Activated CD8-positive, alpha-beta memory T cell treated with anti-CD3 and anti-CD28 coated beads, Interleukin-2, amount 50 U/mL, for 24 hours (primary cell): ENCODE results near the gene LCE6A.
A peak's percentile ranks its signal among the peaks of the same experiment; 100 is the strongest.

Source experiments
- DNase-seq: peaks from one replicate; pipeline ENCODE4 v3.0.0-alpha.2; 2020; ENCODE audit errors: extremely low read depth

Gene LCE6A, protein sequence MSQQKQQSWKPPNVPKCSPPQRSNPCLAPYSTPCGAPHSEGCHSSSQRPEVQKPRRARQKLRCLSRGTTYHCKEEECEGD

GRCh38 chr1:152842556-152842955 lies at the start of gene LCE6A:
Gene LCE6A (plus strand): TSS chr1:152842856. CDS start chr1:152843521, 665 bp downstream.
- no peak for DNase-seq

GRCh38 chr1:152795686-152796085 lies 47.0 kb upstream of the LCE6A start:
- no peak for DNase-seq

DNA sequence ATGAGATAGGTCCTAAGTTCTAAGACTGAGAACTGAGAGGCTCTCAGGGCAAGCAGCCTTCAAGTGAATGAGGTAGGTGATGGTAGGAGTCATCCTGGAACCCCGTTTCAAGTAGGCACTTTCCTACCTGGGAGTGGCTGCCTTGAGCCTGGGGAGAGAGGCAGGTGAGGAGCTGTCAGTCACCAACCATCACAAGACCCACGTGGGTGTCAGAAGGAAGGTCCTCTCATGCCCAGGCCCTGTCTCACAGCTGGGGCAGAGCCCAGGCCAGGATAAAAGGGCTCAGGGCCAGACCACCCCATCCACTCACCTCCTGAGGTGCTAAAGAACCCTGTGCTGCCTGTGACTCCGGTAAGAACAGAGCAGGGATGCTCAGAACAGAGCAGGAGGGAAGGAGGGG lies 46.2 kb upstream of the LCE6A start, which contains the start of gene LCE1D:
TSS of gene LCE1D (plus strand) at position 301 of the 400 bp plus-strand sequence. CDS start 1,074 bp downstream, outside the sequence.
- no peak for DNase-seq

DNA sequence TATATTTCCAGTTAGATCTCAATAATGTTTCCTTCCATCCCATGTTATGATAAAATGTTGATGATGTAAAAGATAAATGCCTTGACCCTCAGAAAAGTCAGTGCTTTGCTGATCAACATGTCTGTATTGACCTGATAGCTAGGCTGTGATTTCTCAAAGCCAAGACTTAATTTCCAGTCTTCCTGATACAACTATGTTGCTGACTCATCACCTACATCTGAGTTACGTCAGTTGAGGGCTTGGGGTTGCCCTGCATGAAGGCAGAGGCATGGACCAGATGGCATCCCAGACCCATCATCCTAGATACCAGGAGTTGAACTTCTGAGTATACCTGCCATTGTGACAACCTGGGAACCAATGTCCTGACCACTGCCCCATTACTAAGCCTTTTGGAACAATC lies 41.3 kb upstream of the LCE6A start:
- DNase-seq, result no peak

DNA sequence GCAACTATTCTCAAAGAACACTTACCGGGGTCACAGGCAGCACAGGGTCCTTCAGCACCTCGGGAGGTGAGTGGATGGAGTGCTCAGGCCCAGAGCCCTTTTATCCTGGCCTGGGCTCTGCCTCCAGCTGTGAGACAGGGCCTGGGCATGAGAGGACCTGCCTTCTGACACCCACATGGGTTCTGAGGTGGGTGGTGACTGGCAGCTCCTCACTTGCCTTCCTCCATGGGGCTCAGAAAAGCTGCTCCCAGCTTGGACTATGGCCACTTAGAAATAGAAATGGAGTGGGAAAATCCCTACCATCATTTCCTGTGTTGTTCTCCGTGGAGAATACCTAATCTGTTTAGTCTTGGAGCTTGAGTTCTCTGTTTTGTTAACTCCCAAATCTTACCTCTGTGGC lies 36.1 kb upstream of the LCE6A start, which contains the start of gene LCE1C:
TSS of gene LCE1C (minus strand) at position 76 of the 400 bp plus-strand sequence. CDS start 1,173 bp downstream, outside the sequence.
- DNase-seq, result no peak

- no peak for DNase-seq
Observed at GRCh38 chr1:152811050-152811449, 31.6 kb upstream of the LCE6A start.

- no peak for DNase-seq
Observed at GRCh38 chr1:152811671-152812070, 31.0 kb upstream of the LCE6A start, which contains the start of gene LCE1B. Gene LCE1B (plus strand): TSS chr1:152811971. CDS start chr1:152812447, 476 bp downstream.

DNA sequence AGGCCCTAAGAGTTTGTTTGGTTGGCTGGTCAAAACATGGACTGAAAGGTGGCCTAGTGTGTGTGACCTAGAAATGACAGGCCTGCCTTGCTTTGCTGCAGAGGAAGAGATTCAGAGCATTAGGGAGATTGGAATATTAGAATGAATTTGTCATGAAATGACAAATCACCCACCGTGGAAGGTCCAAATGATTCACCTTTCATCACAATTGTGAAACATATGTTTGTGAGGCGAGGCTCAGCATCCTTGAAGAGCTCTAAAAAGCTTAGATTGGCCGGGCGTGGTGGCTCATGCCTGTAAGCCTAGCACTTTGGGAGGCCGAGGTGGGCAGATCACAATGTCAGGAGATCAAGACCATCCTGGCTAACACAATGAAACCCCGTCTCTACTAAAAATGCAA lies 25.3 kb upstream of the LCE6A start:
- DNase-seq, result no peak

- DNase-seq, result no peak
Observed at GRCh38 chr1:152823294-152823693, 19.4 kb upstream of the LCE6A start.

DNA sequence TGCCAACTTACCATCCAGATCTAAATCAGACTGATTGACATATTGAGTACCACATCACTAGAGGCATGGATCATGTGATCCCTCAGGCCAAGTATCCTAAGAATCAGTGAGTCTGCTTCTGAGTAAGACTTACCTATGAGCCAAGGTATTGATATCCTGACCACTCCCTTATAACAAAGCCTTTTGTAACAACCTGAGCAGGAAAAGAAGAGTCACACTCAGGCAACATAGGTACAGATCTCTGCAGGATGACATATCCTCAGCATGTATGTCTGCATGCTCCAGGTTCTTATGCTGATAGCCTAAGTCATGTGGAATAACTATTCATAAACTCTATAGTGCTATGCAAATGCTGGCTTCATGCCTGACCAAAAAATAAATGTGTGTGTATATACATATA lies 17.7 kb upstream of the LCE6A start:
- no peak for DNase-seq

- DNase-seq, result no peak
Observed at GRCh38 chr1:152827173-152827572, 15.5 kb upstream of the LCE6A start, which contains the start of gene LCE1A. Gene LCE1A (plus strand): TSS chr1:152827473. CDS start chr1:152827473, 0 bp downstream.

DNA sequence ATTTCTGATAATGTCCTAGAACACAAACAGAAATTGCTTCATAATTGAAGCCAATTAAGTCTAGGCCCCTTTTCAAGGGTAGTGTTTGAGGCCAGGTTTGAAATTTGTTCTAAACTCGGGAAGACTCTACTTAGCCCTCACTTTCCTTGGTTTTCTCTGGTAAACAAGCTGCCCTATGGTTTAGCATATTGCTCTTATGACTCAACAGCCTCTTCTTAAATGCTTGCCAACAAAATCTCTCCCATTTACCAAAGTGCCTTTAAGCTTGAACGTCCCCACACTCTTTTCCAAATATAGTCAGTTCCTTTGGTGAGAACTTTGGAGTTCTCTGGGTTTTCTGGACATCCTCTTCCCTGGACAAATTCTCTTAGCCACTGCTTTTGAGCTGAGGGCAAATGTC lies 5.8 kb upstream of the LCE6A start:
- DNase-seq, result no peak

GRCh38 chr1:152855661-152856060 lies 13.0 kb downstream of the LCE6A start:
- no peak for DNase-seq

DNA sequence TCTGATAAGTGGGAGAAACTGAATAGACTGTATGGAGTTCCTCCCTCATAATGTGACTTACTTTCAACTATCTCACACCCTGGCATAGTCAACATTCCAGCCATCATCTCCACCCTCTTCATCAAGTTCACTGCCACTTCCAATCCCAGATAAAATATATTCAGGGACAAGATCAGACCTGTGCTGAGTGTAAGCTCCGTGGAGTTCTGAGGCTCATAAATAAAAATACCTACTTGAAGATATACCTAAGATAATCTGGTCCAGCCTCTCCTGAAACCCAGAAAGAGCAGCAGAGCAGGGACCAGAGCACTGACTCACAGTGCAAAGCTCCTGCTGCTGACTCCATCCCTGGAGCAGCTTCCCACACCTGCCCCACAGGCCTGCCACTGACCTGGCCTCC lies 15.4 kb downstream of the LCE6A start:
- no peak for DNase-seq

- DNase-seq, result no peak
Observed at GRCh38 chr1:152859696-152860095, 17.0 kb downstream of the LCE6A start, which contains the start of gene LCE7A. Gene LCE7A (plus strand): TSS chr1:152859996. CDS start chr1:152860698, 702 bp downstream.

DNA sequence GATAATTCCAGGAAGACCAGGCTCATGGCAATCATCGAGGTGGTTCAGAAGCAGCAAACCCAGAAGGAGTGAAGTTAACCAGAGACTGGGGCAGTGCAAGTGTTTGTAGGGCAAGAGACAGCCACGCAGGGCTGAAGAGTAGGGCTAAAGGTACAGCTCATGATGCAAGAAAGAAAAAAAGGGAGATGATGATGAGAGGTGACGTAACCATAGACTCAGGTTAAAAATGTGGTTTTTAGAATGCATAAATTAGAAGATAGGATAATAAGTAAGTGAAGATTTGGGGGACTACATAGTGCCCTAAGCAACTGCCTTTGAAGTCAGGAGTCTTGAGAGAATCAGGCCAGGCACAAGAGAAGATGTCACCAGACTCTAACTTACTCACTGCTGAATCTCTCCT lies 17.5 kb downstream of the LCE6A start:
- no peak for DNase-seq

- DNase-seq, result no peak
Observed at GRCh38 chr1:152861374-152861773, 18.7 kb downstream of the LCE6A start.

DNA sequence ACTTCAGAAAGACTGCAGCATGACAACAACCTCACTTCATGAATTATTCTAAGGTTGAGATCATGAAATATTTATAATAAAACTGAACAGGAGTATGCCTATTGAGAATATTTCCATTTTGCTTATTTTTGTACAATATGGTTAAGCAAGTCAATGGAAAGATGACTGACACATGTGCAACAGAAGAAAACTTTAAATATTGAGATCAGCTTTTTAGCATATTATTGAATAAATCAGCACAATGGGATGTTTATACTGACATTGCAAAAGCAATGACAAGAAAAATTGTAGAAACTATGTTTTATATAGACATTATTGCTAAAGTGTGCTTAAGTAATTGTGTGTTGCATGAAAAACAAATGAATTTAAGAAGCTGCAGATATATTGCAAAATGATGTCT lies 21.8 kb downstream of the LCE6A start:
- DNase-seq, result no peak

GRCh38 chr1:152866321-152866720 lies 23.7 kb downstream of the LCE6A start:
- no peak for DNase-seq

DNA sequence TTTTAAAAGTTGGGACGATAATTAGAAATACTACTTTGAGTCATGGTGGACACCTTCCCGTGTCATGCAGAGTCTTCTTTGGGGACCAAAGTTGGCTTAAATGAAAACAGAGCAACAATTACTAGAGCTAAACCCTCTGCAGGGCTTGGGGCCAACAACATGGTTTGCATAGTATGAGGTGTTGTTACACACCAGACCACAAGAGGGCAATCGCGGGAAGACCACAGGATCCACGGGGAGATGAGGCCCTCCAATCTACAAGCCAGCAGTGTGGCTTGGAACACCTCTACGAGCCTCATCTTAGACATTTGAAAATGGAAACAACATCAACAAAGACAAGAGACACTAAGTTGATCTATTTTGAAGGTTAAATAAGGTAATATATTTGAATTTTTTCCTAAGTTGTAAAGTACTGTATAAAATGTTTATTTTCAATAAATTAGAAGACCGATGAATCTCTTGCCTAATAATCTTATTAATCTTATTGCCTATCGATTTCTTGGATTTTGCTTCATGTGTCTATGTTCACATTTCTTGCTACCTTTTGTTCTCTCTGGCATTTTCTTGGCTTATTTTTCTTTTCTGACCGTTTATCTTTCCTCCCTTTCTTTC lies 27.3 kb downstream of the LCE6A start:
- DNase-seq, result peak; percentile 12

- DNase-seq, result no peak
Observed at GRCh38 chr1:152870831-152871730, 28.4 kb downstream of the LCE6A start.

DNA sequence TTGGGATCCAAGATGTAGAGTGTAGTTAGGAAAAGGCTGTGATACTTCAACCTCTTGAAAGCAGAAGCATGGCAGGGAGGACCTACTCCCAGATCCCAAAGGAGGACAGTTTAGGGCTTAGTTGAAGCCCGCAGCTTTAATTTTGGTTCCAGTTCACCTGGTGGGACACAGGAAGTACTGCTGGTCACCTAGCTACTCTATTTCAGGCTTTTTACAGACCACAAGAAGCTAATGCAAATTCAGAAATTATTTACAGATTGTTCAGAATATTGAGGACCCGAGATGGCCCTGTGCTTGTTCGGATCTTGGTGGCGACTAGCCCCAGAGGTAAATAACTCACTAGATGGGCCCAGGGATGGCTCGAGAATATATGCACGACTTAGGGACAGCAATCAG lies 29.1 kb downstream of the LCE6A start:
- DNase-seq, result no peak
